ENCODE measurements around the gene NKAIN2.

DNA sequence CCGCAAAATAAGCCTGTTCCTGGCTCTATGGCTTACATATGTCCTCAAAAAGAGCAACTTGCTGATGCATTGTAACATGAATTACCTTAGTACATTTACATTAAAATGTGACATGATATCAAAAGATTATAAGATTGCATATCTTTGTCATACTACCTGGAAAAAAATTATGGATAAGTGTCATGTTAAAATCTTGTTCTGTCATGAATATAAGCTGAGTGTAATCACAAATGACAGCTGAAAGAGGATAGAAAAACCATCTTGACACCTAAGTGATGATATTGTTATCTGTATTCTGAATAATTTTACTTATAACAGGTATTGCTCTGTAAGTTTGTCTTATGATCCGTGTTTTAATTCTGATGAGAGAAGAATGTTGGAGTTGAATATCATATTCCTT, 655.6 kb downstream of the NKAIN2 start:
- TF ChIP-seq, protein P1, sequence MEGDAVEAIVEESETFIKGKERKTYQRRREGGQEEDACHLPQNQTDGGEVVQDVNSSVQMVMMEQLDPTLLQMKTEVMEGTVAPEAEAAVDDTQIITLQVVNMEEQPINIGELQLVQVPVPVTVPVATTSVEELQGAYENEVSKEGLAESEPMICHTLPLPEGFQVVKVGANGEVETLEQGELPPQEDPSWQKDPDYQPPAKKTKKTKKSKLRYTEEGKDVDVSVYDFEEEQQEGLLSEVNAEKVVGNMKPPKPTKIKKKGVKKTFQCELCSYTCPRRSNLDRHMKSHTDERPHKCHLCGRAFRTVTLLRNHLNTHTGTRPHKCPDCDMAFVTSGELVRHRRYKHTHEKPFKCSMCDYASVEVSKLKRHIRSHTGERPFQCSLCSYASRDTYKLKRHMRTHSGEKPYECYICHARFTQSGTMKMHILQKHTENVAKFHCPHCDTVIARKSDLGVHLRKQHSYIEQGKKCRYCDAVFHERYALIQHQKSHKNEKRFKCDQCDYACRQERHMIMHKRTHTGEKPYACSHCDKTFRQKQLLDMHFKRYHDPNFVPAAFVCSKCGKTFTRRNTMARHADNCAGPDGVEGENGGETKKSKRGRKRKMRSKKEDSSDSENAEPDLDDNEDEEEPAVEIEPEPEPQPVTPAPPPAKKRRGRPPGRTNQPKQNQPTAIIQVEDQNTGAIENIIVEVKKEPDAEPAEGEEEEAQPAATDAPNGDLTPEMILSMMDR (IDR thresholded peaks at IDR 0.05): no peak
- no peak for TF ChIP-seq ZFX (IDR thresholded peaks at IDR 0.05; ENCODE audit: borderline replicate concordance)

Measured in 22Rv1 (cell line).